GM19467 (cell line): ENCODE measurements around the gene LZTS3.
"Not testable (repeated sequence)": the region's sequence is repeated elsewhere in the genome, so short reads cannot be mapped to it uniquely, and the experiment has no call there.

Source experiments
- ATAC-seq: cut with Tn5 transposase; IDR thresholded peaks from one replicate; pipeline ENCODE4 v1.9.1; 2021; ENCODE audit warnings: mild to moderate bottlenecking, moderate library complexity; ENCODE audit not compliant: unreplicated experiment

The LZTS3 gene

GRCh38 chr20:3193806-3194616 lies 20.7 kb upstream of the LZTS3 start:
- ATAC-seq, result no peak

- ATAC-seq, result no peak
Measured at GRCh38 chr20:3192226-3193015, 19.1 kb upstream of the LZTS3 start.

GRCh38 chr20:3190681-3191111 lies 17.3 kb upstream of the LZTS3 start:
- no peak for ATAC-seq

- no peak for ATAC-seq
Measured at GRCh38 chr20:3189561-3190131, 16.3 kb upstream of the LZTS3 start.

GRCh38 chr20:3188823-3189413 lies 15.6 kb upstream of the LZTS3 start:
- ATAC-seq, result no peak

- ATAC-seq, result not testable (repeated sequence)
Measured at GRCh38 chr20:3187861-3188260, 14.5 kb upstream of the LZTS3 start.

GRCh38 chr20:3183896-3184612 lies 10.7 kb upstream of the LZTS3 start:
- ATAC-seq, result no peak

GRCh38 chr20:3182429-3182828 lies 9.1 kb upstream of the LZTS3 start:
- ATAC-seq, result not testable (repeated sequence)

GRCh38 chr20:3181270-3181669 lies 7.9 kb upstream of the LZTS3 start:
- ATAC-seq, result no peak

- no peak for ATAC-seq
Measured at GRCh38 chr20:3180319-3180718, 7.0 kb upstream of the LZTS3 start.

- ATAC-seq, result no peak
Measured at GRCh38 chr20:3177746-3178485, 4.6 kb upstream of the LZTS3 start.

- ATAC-seq, result no peak
Measured at GRCh38 chr20:3175270-3175669, 1.9 kb upstream of the LZTS3 start.

GRCh38 chr20:3174442-3175261 lies 1.3 kb upstream of the LZTS3 start:
- ATAC-seq, result no peak

GRCh38 chr20:3173610-3174441 lies 477 bp upstream of the LZTS3 start:
- ATAC-seq, result peak; percentile 67

- ATAC-seq, result no peak
Measured at GRCh38 chr20:3172126-3172932, 1.0 kb downstream of the LZTS3 start.

- ATAC-seq, result no peak
Measured at GRCh38 chr20:3171391-3172125, 1.8 kb downstream of the LZTS3 start.
